Subcutaneous adipose tissue (tissue), 4 donors: ENCODE data around the gene NLGN3. TPM values are rescaled to one million over a fixed set of nuclear protein-coding genes. Genes with fewer than 3 reads are reported as not detected.

ENCODE experiments used
- CTCF ChIP-seq: fragments of 450-650 bp; IDR thresholded peaks from one replicate; pipeline ENCODE4 v1.5.1; 2016; ENCODE audit warnings: low read depth, mild to moderate bottlenecking, control low read depth, antibody characterized with exemption, moderate library complexity
- total RNA-seq, 4 donors: library from RNA; depleted of rRNA; stranded (reverse); fragments of >200 nt; gene quantifications; one replicate each; pipeline ENCODE4 v1.1.0, GENCODE V29; 2016

NLGN3 gene
- total RNA-seq, 4 donors from 2014 or later: 0.17 to 0.57 (median 0.22) TPM; not detected in 1

- no peak for TF ChIP-seq CTCF
These were observed 25.6 kb upstream of the NLGN3 start for GRCh38 chrX:71118985-71119535.

GRCh38 chrX:71128166-71128833 is 16.3 kb upstream of the NLGN3 start:
- TF ChIP-seq CTCF: no peak

GRCh38 chrX:71128915-71129765 is 15.5 kb upstream of the NLGN3 start:
- no peak for TF ChIP-seq CTCF

- no peak for TF ChIP-seq CTCF
These were observed 13.1 kb upstream of the NLGN3 start for GRCh38 chrX:71131510-71131909.

- TF ChIP-seq CTCF: no peak
These were observed 4.2 kb upstream of the NLGN3 start for GRCh38 chrX:71140440-71140839.

- TF ChIP-seq CTCF: no peak
These were observed 1.1 kb upstream of the NLGN3 start for GRCh38 chrX:71143508-71143907.
